Astrocyte (in vitro differentiated cells and primary cell): ENCODE measurements around the gene C13orf46. TPM values are rescaled to one million over a fixed set of nuclear protein-coding genes. Genes with fewer than 3 reads are reported as not detected.

Source experiments
- DNase-seq: peaks from one replicate; pipeline ENCODE4 v3.0.0-alpha.2; 2010; ENCODE audit warnings: low read depth
- FAIRE-seq: peaks from 2 replicates; lab custom pipeline; 2011; peaks lifted over from hg19 to GRCh38; lab: Jason Lieb, UNC
- H2AFZ ChIP-seq: 2 replicates; pipeline ENCODE4 v1.6.0; 2012; ENCODE audit warnings: low read depth, low read length, inconsistent platforms
- H3K27ac ChIP-seq: 2 replicates; pipeline ENCODE4 v1.5.1; 2011; ENCODE audit warnings: low read depth, low read length, inconsistent platforms
- H3K27me3 ChIP-seq: 2 replicates; pipeline ENCODE4 v1.6.0; 2011; ENCODE audit warnings: low read length, inconsistent platforms; ENCODE audit not compliant: insufficient read depth
- H3K36me3 ChIP-seq: 2 replicates; pipeline ENCODE4 v1.5.1; 2011; ENCODE audit warnings: low read length, inconsistent platforms; ENCODE audit not compliant: insufficient read depth
- H3K4me1 ChIP-seq: 2 replicates; pipeline ENCODE4 v1.5.1; 2011; ENCODE audit warnings: low read length, inconsistent platforms; ENCODE audit not compliant: insufficient read depth
- H3K4me2 ChIP-seq: 2 replicates; pipeline ENCODE4 v1.6.0; 2012; ENCODE audit warnings: low read length, inconsistent platforms
- H3K4me3 ChIP-seq: 2 replicates; pipeline ENCODE4 v1.5.1; 2011; ENCODE audit warnings: low read depth, mild to moderate bottlenecking, low read length, inconsistent platforms; ENCODE audit not compliant: insufficient read depth
- H3K79me2 ChIP-seq: 2 replicates; pipeline ENCODE4 v1.6.0; 2012; ENCODE audit warnings: mild to moderate bottlenecking, low read length, inconsistent platforms; ENCODE audit not compliant: insufficient read depth
- H3K9ac ChIP-seq: 2 replicates; pipeline ENCODE4 v1.6.0; 2012; ENCODE audit warnings: mild to moderate bottlenecking, low read length, inconsistent platforms
- H3K9me3 ChIP-seq: 2 replicates; pipeline ENCODE4 v1.5.1; 2012; ENCODE audit warnings: low read depth, mild to moderate bottlenecking, low read length, inconsistent platforms; ENCODE audit not compliant: insufficient read depth
- H4K20me1 ChIP-seq: 2 replicates; pipeline ENCODE4 v1.6.0; 2012; ENCODE audit warnings: low read length, inconsistent platforms; ENCODE audit not compliant: insufficient read depth
- H3K27ac Mint-ChIP-seq: one replicate; pipeline ENCODE4 v1.8.0; 2021; ENCODE audit warnings: mild to moderate bottlenecking, mixed read lengths; ENCODE audit not compliant: unreplicated experiment
- H3K27me3 Mint-ChIP-seq: one replicate; pipeline ENCODE4 v1.8.0; 2021; ENCODE audit warnings: low read depth, mixed read lengths; ENCODE audit not compliant: unreplicated experiment
- H3K36me3 Mint-ChIP-seq: one replicate; pipeline ENCODE4 v1.8.0; 2021; ENCODE audit warnings: low read depth, mixed read lengths; ENCODE audit not compliant: unreplicated experiment
- H3K4me1 Mint-ChIP-seq: one replicate; pipeline ENCODE4 v1.8.0; 2021; ENCODE audit warnings: low read depth, mixed read lengths; ENCODE audit not compliant: unreplicated experiment
- H3K4me3 Mint-ChIP-seq: one replicate; pipeline ENCODE4 v1.8.0; 2021; ENCODE audit warnings: mild to moderate bottlenecking, moderate library complexity, mixed read lengths; ENCODE audit not compliant: unreplicated experiment
- H3K9me3 Mint-ChIP-seq: one replicate; pipeline ENCODE4 v1.8.0; 2021; ENCODE audit warnings: mild to moderate bottlenecking, mixed read lengths; ENCODE audit not compliant: unreplicated experiment
- EZH2 ChIP-seq: IDR thresholded peaks from 2 replicates; pipeline ENCODE4 v1.6.1; 2012; ENCODE audit warnings: mild to moderate bottlenecking, low read length, inconsistent platforms; ENCODE audit not compliant: insufficient read depth
- total RNA-seq: library from RNA; stranded (reverse); gene quantifications from 2 replicates; pipeline ENCODE4 v1.2.1, GENCODE V29; 2021
- TF ChIP-seq, protein P1 (sequence below): IDR thresholded peaks from 2 replicates; pipeline ENCODE4 v1.5.1; 2011; ENCODE audit warnings: low read depth, mild to moderate bottlenecking, inconsistent platforms, low read length, moderate library complexity; ENCODE audit not compliant: insufficient read depth

Gene C13orf46
- total RNA-seq, 1 donor from 2014 or later, result 5.0 TPM

DNA sequence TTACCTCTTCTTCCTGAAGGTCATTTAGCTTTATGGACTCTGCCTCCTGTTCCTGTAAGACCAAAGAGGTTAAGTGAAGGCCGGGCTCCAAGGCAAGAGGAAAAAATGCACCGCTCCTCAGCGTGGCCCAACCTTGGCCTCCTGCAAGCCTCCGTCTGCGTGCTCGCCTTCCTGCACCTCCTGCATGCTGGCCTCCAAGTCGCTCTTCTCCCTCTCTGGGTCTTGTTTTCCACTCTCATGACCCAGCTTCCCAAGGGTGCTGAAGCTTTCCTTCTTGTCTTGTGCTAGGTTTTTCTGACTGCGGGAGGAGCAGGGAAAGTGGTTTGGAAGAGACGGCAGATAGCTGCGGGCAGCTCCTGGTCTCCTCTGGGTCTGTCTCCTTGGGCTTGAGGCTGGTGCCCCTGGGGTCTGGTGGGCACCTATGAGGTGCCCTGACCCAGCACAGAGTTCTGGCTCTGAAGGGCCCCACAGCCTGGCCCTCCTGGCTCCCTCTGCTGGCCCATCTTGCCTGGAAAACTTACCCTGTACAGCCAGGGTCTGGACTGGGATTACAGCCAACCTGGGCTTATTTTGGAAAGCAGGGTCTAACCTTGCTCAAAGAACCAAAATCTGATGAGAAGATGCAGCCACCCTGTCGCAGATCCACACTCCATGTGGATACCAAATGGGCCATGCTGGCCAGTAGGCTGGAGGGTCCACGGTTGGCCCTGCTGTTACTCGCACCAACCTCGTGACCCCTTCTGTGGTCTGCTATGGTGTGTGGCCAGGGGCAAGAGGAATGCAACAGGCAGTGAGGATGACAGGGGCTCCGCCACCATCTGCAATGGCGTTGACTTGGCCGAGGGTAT is 5.2 kb downstream of the C13orf46 start:
- H4K20me1 ChIP-seq, result peaks cover 13% of the 10 kb centered on the region
- H3K4me1 ChIP-seq, result peaks cover 4% of the 10 kb centered on the region
- Mint-ChIP-seq H3K27ac (no peak overlapping the region), H3K27me3 (no peaks in the 10 kb centered on the region), H3K9me3 (no peaks in the 10 kb centered on the region), H3K4me3 (no peak overlapping the region), H3K4me1 (no peaks in the 10 kb centered on the region), H3K36me3 (peaks cover 12% of the 10 kb centered on the region)
- H3K27me3 ChIP-seq, result no peaks in the 10 kb centered on the region
- H3K9me3 ChIP-seq, result no peaks in the 10 kb centered on the region
- H3K27ac ChIP-seq, result no peak overlapping the region
- no peak overlapping the region for H3K4me2 ChIP-seq
- no peak for FAIRE-seq
- H3K36me3 ChIP-seq, result peaks cover 4% of the 10 kb centered on the region
- DNase-seq, result no peak
- no peak for TF ChIP-seq EZH2
- TF ChIP-seq, protein P1, sequence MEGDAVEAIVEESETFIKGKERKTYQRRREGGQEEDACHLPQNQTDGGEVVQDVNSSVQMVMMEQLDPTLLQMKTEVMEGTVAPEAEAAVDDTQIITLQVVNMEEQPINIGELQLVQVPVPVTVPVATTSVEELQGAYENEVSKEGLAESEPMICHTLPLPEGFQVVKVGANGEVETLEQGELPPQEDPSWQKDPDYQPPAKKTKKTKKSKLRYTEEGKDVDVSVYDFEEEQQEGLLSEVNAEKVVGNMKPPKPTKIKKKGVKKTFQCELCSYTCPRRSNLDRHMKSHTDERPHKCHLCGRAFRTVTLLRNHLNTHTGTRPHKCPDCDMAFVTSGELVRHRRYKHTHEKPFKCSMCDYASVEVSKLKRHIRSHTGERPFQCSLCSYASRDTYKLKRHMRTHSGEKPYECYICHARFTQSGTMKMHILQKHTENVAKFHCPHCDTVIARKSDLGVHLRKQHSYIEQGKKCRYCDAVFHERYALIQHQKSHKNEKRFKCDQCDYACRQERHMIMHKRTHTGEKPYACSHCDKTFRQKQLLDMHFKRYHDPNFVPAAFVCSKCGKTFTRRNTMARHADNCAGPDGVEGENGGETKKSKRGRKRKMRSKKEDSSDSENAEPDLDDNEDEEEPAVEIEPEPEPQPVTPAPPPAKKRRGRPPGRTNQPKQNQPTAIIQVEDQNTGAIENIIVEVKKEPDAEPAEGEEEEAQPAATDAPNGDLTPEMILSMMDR, result no peak
- no peak overlapping the region for H3K9ac ChIP-seq
- no peak overlapping the region for H3K4me3 ChIP-seq
- no peaks in the 10 kb centered on the region for H3K79me2 ChIP-seq
- H2AFZ ChIP-seq, result no peak overlapping the region

DNA sequence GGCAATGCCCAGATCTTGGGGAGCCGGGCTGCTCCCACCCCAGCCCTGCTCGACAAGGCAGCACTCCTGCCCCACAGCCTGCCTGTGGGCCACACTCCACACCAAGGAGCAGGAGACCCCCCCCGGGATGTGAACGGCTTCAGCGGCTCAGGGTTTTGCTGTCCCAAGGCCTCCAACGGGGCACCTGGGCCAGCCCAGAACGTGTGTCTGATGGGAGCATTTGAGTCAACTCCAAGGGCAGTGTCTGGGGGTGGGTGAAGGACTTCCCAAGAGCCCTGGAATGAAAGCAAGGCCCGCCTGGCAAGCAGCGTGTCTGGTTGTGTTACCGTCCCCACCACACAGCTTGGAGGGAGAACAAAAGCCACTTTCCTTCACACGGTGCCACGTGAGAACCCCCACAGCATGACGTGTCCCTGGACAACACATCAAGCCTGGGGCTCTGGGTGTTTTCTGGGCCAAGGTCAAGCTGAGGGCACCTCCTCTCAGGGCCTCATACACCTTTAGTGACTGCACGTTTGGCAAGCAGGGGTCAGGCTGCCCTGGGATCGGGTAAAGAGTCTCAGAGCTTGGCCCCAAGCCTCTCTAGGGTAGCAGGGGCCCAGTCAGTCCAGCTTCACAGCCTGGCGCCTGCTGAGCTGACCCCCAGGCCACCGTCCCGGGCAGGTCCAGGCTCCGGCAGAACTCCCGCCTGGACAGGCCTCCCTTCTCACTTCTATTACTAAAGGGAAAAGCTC is 6.0 kb downstream of the C13orf46 start:
- Histone ChIP-seq H3K4me2 (no peak overlapping the region), H3K9ac (no peak overlapping the region), H3K9me3 (no peaks in the 10 kb centered on the region), H3K4me3 (no peak overlapping the region), H4K20me1 (peaks cover 7% of the 10 kb centered on the region), H3K4me1 (peaks cover 4% of the 10 kb centered on the region), H3K79me2 (no peaks in the 10 kb centered on the region), H3K27me3 (no peaks in the 10 kb centered on the region), H3K36me3 (peaks cover 4% of the 10 kb centered on the region), H2AFZ (no peak overlapping the region), H3K27ac (no peak overlapping the region)
- H3K27ac Mint-ChIP-seq, result no peak overlapping the region
- H3K4me3 Mint-ChIP-seq, result no peak overlapping the region
- H3K4me1 Mint-ChIP-seq, result no peaks in the 10 kb centered on the region
- H3K9me3 Mint-ChIP-seq, result no peaks in the 10 kb centered on the region
- FAIRE-seq (no peak), DNase-seq (no peak)
- no peaks in the 10 kb centered on the region for H3K27me3 Mint-ChIP-seq
- TF ChIP-seq EZH2, result no peak
- TF ChIP-seq, protein P1, result no peak
- H3K36me3 Mint-ChIP-seq, result peaks cover 16% of the 10 kb centered on the region
